ENCODE measurements around the gene GTF2H1. TPM values are rescaled to one million over a fixed set of nuclear protein-coding genes. Genes with fewer than 3 reads are reported as not detected.

Gene GTF2H1
- total RNA-seq, 2 donors from 2014 or later, result 23.5 to 26.2 TPM

- intact Hi-C loops (cut with DNase I), result no loop called here
- no peak overlapping the region for H3K27ac ChIP-seq
- DNase-seq, result no peak
- no peaks in the 10 kb centered on the region for H3K27me3 ChIP-seq
- H3K4me1 ChIP-seq, result no peaks in the 10 kb centered on the region
- TF ChIP-seq CTCF (IDR thresholded peaks at IDR 0.05), result no peak
- no peak overlapping the region for H3K9ac ChIP-seq (ENCODE audit: low read depth in 2 of 2, low read length in 2 of 2)
- no peaks in the 10 kb centered on the region for H3K9me3 ChIP-seq
- no peak overlapping the region for H3K4me3 ChIP-seq
- H3K36me3 ChIP-seq, result no peaks in the 10 kb centered on the region
Measured at GRCh38 chr11:18307461-18308139, 14.8 kb upstream of the GTF2H1 start.

GRCh38 chr11:18308242-18308641 is 14.1 kb upstream of the GTF2H1 start:
- Histone ChIP-seq H3K4me1 (no peaks in the 10 kb centered on the region), H3K9me3 (no peaks in the 10 kb centered on the region), H3K4me3 (no peak overlapping the region), H3K36me3 (no peaks in the 10 kb centered on the region), H3K9ac (ENCODE audit: low read depth in 2 of 2, low read length in 2 of 2) (no peak overlapping the region), H3K27me3 (no peaks in the 10 kb centered on the region), H3K27ac (no peak overlapping the region)
- no peak for TF ChIP-seq CTCF (IDR thresholded peaks at IDR 0.05)
- intact Hi-C loops (cut with DNase I), result no loop called here
- no peak for DNase-seq

- no peak overlapping the region for H3K9ac ChIP-seq (ENCODE audit: low read depth in 2 of 2, low read length in 2 of 2)
- intact Hi-C loops (cut with DNase I), result no loop called here
- TF ChIP-seq CTCF (IDR thresholded peaks at IDR 0.05), result no peak
- no peak for DNase-seq
- no peaks in the 10 kb centered on the region for H3K27me3 ChIP-seq
- H3K9me3 ChIP-seq, result no peaks in the 10 kb centered on the region
- H3K27ac ChIP-seq, result no peak overlapping the region
- H3K36me3 ChIP-seq, result no peaks in the 10 kb centered on the region
- H3K4me1 ChIP-seq, result no peaks in the 10 kb centered on the region
- no peak overlapping the region for H3K4me3 ChIP-seq
Measured at GRCh38 chr11:18309691-18310090, 12.7 kb upstream of the GTF2H1 start.

- DNase-seq, result no peak
- Histone ChIP-seq H3K36me3 (no peaks in the 10 kb centered on the region), H3K4me3 (no peak overlapping the region), H3K27ac (no peak overlapping the region), H3K9me3 (no peaks in the 10 kb centered on the region), H3K27me3 (no peaks in the 10 kb centered on the region), H3K4me1 (no peaks in the 10 kb centered on the region), H3K9ac (ENCODE audit: low read depth in 2 of 2, low read length in 2 of 2) (no peak overlapping the region)
- intact Hi-C loops (cut with DNase I), result no loop called here
- no peak for TF ChIP-seq CTCF (IDR thresholded peaks at IDR 0.05)
Measured at GRCh38 chr11:18310800-18311340, 11.5 kb upstream of the GTF2H1 start.

- no peak for DNase-seq
- H3K9ac ChIP-seq (ENCODE audit: low read depth in 2 of 2, low read length in 2 of 2), result no peak overlapping the region
- H3K27ac ChIP-seq, result no peak overlapping the region
- no peaks in the 10 kb centered on the region for H3K9me3 ChIP-seq
- H3K4me1 ChIP-seq, result no peaks in the 10 kb centered on the region
- no peaks in the 10 kb centered on the region for H3K36me3 ChIP-seq
- intact Hi-C loops (cut with DNase I), result no loop called here
- H3K27me3 ChIP-seq, result no peaks in the 10 kb centered on the region
- TF ChIP-seq CTCF (IDR thresholded peaks at IDR 0.05), result no peak
- H3K4me3 ChIP-seq, result no peak overlapping the region
Measured at GRCh38 chr11:18312012-18312411, 10.4 kb upstream of the GTF2H1 start.

Data from colonic mucosa (tissue), 4 donors.